ENCODE data around the gene MYL5.

MYL5 gene

DNA sequence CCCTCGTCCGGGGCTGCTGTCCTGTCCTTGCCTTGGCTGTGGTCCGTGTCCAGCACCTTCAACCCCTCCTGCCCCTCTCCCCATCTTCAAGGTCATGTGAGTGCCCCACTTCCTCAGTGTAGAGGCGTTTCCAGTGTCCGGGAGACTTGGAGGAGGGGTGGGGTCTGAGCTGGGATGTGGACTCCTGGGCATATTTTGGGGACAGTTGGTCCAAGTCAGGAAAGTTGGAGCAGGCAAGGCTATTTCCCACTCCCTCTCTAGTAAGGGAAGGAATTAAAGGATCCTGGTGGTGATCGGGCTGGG is 34.2 kb downstream of the MYL5 start:
- no peak for DNase-seq

DNA sequence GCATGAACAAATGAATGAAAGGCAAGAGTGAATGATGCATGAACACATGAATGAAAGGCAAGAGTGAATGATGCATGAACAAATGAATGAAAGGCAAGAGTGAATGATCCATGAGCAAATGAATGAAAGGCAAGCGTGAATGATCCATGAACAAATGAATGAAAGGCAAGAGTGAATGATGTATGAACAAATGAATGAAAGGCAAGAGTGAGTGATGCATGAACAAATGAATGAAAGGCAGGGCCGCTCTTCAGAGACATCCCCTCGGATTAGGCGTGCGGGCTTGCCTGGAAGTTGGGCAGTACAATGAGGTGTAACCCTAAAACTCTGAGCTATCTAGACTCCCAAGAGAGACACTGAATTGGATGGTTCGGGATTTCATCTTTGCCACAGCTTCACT is 35.0 kb downstream of the MYL5 start:
- DNase-seq: no peak

GRCh38 chr4:710116-710515 is 35.8 kb downstream of the MYL5 start:
- DNase-seq: no peak

DNA sequence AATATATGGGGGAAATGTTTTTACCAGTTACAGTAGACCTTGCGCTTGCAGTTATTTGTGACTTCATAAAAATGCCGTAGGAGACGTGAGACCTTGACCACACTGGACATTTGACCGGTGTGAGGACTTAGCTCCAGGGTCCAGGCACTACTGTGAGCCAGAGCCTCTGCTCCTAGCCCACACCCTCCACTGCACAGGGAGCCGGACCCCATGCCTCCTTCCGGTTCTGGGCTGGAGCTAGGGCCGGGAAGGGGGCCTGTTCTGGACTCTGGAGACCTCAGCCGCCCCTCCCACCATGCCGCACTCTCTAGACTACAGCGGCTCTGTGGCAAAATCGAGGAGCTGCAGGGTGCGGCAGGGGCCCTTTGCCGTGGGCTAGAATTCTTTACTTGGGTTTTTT is 36.6 kb downstream of the MYL5 start:
- DNase-seq: no peak

- DNase-seq: no peak
These were observed 37.8 kb downstream of the MYL5 start for GRCh38 chr4:712093-712492.

DNA sequence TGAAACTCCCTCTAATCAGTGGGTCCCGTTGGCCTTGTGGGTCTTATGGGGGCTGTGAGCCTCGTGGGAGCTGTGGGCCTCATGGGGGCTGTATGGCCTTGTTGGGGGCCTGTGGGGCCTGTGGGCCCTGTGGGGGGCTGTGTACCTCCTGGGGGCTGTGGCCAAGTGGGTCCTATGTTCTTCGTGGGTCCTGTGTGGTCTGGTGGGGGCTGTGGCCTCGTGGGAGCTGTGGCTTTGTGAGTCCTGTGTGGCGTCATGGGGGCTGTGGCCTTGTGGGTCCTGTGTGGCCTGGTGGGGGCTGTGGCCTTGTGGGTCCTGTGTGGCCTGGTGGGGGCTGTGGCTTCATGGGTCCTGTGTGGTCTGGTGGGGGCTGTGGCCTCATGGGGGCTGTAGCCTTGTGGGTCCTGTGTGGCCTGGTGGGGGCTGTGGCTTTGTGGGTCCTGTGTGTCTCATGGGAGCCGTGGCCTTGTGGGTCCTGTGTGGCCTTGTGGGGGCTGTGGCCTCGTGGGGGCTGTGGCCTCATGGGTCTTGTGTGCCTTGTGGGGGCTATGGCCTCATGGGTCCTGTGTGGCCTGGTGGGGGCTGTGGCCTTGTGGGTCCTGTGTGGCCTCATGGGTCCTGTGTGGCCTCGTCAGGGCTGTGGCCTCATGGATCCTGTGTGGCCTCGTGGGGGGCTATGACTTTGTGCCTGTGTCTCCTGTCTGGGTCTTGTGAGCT is 38.7 kb downstream of the MYL5 start:
- DNase-seq: no peak

DNA sequence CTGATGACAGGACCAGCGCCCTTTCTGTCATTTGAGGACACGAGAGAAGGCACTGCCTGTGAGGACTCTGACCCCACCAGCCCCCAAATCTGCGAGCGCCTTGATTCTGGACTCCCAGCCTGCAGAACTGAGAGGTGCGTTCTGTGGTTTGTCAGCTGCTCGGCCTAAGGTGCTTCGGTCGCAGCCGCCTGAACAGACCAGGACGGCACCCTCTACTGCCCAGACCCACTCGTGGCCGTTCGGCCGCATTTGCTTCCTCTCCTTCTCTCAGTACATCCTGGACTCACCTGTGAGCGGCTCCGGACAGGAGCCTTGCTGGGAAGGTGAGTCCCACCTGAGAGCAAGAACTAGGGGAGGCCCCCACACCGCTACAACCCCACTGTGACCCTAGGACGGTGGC is 39.7 kb downstream of the MYL5 start:
- no peak for DNase-seq

DNA sequence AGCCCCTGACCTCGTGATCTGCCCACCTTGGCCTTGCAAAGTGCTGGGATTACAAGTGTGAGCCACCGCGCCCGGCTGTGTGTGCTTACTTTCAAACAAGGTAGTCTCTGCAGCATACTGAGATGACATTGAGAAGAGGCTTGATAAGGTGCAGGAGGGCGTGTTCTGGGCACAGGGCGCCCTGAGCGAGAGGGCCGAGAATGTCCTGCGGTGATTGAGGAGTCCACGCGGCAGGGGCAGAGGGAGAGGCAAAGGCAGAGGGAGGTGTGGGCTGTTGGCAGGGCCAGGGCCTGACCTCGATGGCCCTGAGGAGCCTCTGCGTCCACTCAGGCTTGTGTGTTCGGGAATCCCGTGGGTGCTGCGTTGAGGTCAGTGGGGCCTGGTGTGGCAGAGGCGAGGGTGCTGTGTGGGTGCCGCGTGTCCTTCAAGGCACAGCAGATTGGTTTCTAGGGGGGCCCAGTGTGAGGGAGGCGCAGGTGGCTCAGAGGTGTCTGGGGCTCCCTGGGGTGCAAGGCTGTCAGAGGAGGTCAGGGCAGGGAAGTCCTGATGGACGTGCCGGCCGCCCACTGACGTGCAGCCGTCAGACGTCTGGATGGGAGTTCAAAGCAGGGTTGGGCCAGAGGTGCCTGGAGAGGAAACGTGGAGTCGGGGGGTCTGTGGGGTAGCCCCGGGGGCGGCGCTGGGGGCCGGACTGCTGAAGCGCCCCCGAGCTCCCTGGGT is 43.4 kb downstream of the MYL5 start:
- DNase-seq: no peak

DNA sequence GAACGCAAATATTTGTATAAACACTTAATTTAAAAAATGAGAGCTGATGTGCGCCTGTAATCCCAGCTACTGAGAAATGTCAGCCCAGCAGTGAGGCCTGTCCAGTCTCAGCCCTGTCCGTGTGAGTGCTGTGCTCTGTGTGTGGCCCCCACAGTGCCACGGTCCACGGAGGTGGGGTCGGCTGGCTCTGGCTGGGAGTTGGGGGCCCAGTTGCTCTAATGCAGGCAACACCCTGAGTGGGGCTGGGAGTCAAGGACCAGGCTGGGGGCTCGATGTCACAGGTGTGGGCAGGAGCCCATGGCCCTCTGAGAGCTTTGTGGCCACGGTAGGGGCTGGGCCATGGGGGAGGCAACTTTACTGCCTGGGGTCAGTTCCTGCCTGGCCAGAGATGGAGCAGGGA is 44.1 kb downstream of the MYL5 start:
- DNase-seq: no peak

- DNase-seq: no peak
These were observed 45.9 kb downstream of the MYL5 start for GRCh38 chr4:720111-720860.

DNA sequence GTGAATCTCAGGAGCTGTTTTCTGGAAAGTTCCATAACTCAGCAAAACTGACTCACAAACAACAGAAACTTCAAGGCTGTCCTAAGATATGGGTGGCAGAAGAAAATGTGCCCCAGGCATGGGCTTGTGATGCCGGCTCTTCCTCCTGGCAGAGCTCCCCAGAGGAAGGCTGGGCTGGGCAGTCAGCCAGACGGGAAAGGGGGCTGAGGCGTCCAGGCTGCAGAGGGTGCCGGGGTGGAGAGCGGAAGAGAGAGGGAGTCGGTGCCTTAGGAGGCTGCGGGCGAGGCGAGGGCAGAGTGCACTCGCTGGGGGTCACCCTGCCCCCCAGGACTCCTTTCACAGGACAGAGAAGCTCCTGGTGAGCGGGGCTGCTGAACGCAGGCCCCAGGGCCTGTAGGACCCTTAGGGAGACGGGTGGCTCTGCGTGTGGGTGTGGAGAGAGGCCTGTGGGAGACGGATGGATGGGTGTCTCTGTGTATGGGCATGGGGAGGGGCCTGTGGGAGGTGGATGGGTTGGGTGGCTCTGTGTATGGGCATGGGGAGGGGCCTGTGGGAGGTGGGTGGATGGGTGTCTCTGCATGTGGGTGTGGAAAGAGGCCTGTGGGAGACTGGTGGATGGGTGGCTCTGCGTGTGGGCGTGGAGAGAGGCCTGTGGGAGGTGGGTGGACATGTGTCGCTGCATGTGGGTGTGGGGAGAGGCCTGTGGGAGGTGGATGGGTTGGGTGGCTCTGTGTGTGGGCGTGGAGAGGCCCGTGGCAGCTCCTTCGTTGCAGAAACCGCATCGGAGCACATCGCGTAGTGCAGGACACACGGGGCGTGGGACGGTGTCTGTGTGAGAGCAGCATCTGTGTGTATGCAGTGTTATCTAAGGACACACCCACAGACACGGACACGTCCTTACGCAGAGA is 47.2 kb downstream of the MYL5 start:
- no peak for DNase-seq

- no peak for DNase-seq
These were observed 47.9 kb downstream of the MYL5 start for GRCh38 chr4:722169-722725.

- DNase-seq: no peak
These were observed 48.6 kb downstream of the MYL5 start for GRCh38 chr4:722851-723360.

DNA sequence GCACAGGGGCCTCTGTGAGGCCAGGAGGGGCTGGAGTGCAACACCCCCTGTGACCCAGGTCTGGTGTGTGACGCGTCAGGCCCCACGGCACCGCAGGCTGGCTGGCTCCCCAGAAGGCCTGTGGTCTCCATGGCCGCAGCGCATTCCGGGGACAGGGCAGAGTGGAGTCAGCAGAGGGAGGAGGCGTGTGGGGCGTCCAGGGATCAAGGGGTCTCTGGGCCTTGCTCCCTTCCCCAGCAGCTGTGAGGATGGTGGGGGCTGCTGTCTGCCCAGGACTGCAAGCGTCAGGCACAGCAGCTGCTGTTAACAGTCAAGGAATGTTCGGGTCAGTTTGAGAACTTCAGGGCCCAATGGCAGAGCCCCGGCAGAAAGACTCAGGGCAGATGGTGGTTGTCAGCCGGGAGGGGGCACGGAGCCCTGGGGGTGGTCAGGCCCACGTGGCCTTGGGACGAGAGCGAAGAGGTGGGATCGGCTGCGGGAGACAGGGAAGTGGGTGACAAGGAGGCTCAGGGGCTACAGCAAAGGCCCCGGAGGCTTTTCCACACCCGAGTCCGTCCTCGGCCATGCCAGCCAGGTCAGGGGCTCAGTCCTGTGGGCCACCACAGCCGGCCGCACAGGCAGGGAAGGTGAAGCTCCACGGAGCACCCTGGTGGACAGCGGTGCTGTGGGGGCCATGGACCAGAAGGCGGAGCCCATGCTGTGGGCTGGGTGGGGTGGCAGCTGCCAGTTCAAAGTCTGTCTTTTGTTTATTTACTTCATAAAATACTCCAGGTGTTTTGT is 49.6 kb downstream of the MYL5 start:
- no peak for DNase-seq

- DNase-seq: no peak
These were observed 51.3 kb downstream of the MYL5 start for GRCh38 chr4:725391-726234.

DNA sequence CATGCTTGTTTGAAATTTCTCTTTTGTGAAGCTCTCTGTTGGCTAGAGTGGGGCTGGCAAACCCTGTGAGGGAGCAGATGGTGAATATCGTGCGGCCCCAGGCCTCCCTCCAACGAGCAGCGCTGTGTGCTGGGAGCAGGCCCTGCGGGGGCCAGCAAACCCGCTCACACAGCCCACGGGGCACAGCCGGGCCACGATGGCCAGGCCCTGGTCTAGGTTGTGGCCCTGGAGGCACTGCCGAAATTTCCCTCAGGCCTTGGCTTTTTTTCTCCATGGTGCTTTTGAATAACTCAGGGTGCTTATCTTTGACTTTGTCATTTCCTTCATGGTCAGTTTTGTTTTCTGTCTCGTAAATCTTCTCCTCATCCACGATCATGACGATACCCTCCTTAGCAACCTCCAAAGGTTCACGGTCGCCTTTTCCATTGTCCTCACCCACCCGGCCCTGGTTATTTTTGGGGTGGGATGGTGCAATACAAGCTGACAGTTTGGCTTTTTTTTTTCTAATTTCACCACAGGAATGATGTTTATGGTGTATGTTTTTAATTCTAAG is 52.0 kb downstream of the MYL5 start:
- no peak for DNase-seq

DNA sequence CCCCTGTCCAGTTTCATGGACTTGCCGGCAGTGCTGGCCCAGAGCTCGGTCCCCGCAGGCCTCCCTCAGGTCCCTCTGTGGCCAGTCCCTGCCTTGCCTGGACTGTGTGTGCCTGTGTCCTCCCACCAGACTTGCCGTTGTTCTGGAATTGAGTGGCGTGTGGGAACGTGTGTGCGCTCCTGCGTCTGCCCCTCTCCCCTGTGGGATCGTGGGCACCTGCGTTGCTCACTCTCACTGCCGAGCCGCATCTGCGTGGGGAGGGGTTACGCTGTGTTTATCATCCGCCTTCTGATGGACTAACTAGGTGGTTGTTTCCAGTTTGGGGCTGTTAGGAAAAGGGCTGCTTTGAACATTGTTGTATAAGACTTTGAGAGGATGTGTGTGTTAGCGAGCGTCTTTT is 52.5 kb downstream of the MYL5 start:
- DNase-seq: no peak

DNA sequence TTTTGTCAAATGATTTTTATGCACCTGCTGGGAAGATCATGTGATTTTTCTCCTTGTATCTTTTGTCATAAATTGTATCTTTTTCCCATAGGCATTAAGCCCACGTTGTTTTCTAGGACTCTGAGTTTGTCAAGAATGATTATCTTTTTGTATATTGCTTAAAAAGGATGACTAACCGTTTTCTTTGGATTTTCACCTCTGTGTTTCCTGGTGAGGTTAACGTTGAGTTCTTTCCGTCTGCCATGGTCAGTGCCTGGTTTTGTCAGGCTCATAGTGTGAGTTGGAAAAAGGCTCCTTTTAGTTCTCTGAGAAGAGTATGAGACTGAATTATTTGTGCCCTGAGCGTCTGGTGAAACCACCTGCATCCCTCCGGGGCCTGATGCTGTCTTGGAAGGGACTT is 53.2 kb downstream of the MYL5 start:
- no peak for DNase-seq

GRCh38 chr4:729336-730315 is 55.3 kb downstream of the MYL5 start:
- no peak for DNase-seq

Data from NCI-H345 (cell line).